Right atrium auricular region (tissue), 2 donors: ENCODE data around the gene ATMIN. TPM values are rescaled to one million over a fixed set of nuclear protein-coding genes. Genes with fewer than 3 reads are reported as not detected.

ENCODE experiments used
- DNase-seq: peaks from one replicate; pipeline ENCODE4 v3.0.0-alpha.2; 2019; ENCODE audit warnings: low spot score
- H3K27ac ChIP-seq, 2 donors: fragments of 200-600 bp; sonication (generic); 1 replicate in 1 of 2; 2 replicates in 1 of 2; pipeline ENCODE4 v1.5.1; 2016 to 2019
- H3K27me3 ChIP-seq, 2 donors: fragments of 200-600 bp; sonication (generic); one replicate each; pipeline versions ENCODE4 v1.5.1 to v1.6.0; 2017 to 2019
- H3K36me3 ChIP-seq: fragments of 200-600 bp; sonication (generic); one replicate; pipeline ENCODE4 v1.5.1; 2016
- H3K4me1 ChIP-seq, 2 donors: fragments of 200-600 bp; sonication (generic); one replicate each; pipeline versions ENCODE4 v1.5.1 to v1.6.0; 2017 to 2019
- H3K4me3 ChIP-seq, 2 donors: fragments of 200-600 bp; sonication (generic); 1 replicate in 1 of 2; 2 replicates in 1 of 2; pipeline ENCODE4 v1.5.1; 2017 to 2019; ENCODE audit warnings: mild to moderate bottlenecking in 1 of 2, moderate library complexity in 1 of 2
- H3K9me3 ChIP-seq, 2 donors: fragments of 200-600 bp; sonication (generic); one replicate each; pipeline ENCODE4 v1.5.1; 2019
- CTCF ChIP-seq, 2 donors: fragments of 200-600 bp; sonication (generic); IDR thresholded peaks; one replicate each; pipeline ENCODE4 v1.5.1; 2019; ENCODE audit warnings: antibody characterized with exemption in 2 of 2
- total RNA-seq, 2 donors: library from RNA; depleted of rRNA; stranded (reverse); fragments of >200 nt; gene quantifications; one replicate each; pipeline ENCODE4 v1.1.0, GENCODE V29; 2016

The ATMIN gene, protein sequence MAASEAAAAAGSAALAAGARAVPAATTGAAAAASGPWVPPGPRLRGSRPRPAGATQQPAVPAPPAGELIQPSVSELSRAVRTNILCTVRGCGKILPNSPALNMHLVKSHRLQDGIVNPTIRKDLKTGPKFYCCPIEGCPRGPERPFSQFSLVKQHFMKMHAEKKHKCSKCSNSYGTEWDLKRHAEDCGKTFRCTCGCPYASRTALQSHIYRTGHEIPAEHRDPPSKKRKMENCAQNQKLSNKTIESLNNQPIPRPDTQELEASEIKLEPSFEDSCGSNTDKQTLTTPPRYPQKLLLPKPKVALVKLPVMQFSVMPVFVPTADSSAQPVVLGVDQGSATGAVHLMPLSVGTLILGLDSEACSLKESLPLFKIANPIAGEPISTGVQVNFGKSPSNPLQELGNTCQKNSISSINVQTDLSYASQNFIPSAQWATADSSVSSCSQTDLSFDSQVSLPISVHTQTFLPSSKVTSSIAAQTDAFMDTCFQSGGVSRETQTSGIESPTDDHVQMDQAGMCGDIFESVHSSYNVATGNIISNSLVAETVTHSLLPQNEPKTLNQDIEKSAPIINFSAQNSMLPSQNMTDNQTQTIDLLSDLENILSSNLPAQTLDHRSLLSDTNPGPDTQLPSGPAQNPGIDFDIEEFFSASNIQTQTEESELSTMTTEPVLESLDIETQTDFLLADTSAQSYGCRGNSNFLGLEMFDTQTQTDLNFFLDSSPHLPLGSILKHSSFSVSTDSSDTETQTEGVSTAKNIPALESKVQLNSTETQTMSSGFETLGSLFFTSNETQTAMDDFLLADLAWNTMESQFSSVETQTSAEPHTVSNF
- total RNA-seq: 10 to 100 TPM; 20.5 to 25.6 TPM

DNA sequence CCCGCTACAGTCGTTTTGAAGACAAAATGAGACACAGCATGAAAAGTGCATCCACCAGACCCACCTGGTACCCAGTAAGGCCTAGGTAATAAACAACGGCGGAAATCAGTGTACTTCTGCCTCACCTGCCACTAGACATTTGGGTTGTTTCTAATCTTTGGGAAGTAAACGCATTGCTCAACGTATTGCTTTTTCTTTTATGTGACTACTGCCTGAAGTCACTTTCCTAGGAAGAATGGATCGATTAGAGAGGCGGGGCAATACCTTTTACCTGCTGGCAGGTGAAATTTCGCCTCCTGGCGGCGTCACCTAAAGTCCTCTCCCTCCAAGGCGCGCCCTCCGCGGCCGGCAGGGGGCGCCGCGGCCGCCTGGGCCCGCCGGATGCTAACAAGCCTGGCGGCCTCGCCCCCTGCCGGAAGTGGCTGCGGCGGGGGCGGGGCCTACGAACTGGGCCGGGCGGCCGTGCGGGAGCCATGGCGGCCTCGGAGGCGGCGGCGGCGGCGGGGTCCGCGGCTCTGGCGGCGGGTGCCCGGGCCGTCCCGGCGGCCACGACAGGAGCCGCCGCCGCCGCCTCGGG, at the start of gene ATMIN:
Gene ATMIN, plus strand, starts transcription at position 445 of the 577 bp plus-strand sequence. Its CDS starts 29 bp downstream, at position 474.
- peak within 1 kb of the TSS; percentile 60 to 77 for H3K27ac ChIP-seq
- peak; percentile 72 for DNase-seq

GRCh38 chr16:80986557-80986956, 49.1 kb upstream of the ATMIN start:
- Histone ChIP-seq H3K27me3 (no peaks in the 10 kb centered on the region), H3K27ac (peak overlapping the region in 1 of 2 donors; percentile 80), H3K36me3 (no peaks in the 10 kb centered on the region), H3K4me1 (peaks cover 0 to 13% of the 10 kb centered on the region in 2 donors), H3K9me3 (no peaks in the 10 kb centered on the region), H3K4me3 (no peak overlapping the region)
- TF ChIP-seq CTCF (IDR thresholded peaks at IDR 0.05): no peak
- no peak for DNase-seq

More for the DNA sequence above, at the start of gene ATMIN:
- H3K4me1 ChIP-seq: peaks cover 2 to 26% of the 10 kb centered on the region in 2 donors
- H3K36me3 ChIP-seq: no peaks in the 10 kb centered on the region
- H3K9me3 ChIP-seq: no peaks in the 10 kb centered on the region
- peak; percentile 93 to 95 for TF ChIP-seq CTCF (IDR thresholded peaks at IDR 0.05)
- no peaks in the 10 kb centered on the region for H3K27me3 ChIP-seq
- peak within 1 kb of the TSS; percentile 79 to 87 for H3K4me3 ChIP-seq

- H3K27me3 ChIP-seq: no peaks in the 10 kb centered on the region
- H3K27ac ChIP-seq: peak overlapping the region in 1 of 2 donors; percentile 80
- no peaks in the 10 kb centered on the region for H3K9me3 ChIP-seq
- no peak for TF ChIP-seq CTCF (IDR thresholded peaks at IDR 0.05)
- no peaks in the 10 kb centered on the region for H3K36me3 ChIP-seq
- peaks cover 0 to 19% of the 10 kb centered on the region in 2 donors for H3K4me1 ChIP-seq
- no peak for DNase-seq
- no peak overlapping the region for H3K4me3 ChIP-seq
Measured at GRCh38 chr16:80988756-80989155, 46.9 kb upstream of the ATMIN start.

DNA sequence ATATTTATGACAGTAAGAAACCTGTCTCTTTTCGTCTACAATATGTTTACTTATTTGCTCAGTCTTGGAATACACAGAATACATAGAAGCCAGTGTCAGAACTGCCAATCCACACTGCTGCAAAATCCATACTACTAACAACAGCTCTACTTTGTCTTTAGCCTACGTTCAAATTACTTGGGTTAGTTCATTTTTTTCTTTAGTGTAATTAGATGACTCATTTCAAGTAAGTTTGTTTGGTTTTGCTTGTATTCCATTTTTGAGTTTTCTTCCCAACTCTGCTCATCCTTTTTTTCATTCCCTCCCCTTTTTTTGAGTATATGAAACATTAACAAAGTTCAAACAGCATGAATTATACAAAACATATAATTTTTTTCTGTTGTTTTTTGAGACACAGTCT, 45.8 kb upstream of the ATMIN start:
- peak overlapping the region in 1 of 2 donors; percentile 12 for H3K27ac ChIP-seq
- H3K9me3 ChIP-seq: no peaks in the 10 kb centered on the region
- DNase-seq: no peak
- no peak for TF ChIP-seq CTCF (IDR thresholded peaks at IDR 0.05)
- no peaks in the 10 kb centered on the region for H3K36me3 ChIP-seq
- H3K27me3 ChIP-seq: no peaks in the 10 kb centered on the region
- peaks cover 0 to 19% of the 10 kb centered on the region in 2 donors for H3K4me1 ChIP-seq
- H3K4me3 ChIP-seq: no peak overlapping the region

DNA sequence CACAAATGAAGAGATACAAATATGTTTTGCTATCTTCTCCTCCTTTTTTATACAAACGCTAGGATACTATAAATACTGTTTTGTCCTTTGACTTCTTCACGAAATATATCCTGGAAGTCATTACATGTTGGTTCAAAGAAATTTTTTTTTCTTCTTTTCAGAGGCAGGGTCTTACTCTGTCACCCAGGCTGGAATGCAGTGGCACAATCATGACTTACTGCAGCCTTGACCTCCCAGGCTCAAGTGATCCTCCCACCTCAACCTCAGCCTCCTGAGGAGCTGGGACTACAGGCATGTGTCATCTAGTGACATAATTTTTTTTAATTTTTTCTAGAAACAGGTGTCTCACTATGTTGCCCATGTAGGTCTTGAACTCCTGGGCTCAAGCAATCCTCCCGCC, 45.1 kb upstream of the ATMIN start:
- Histone ChIP-seq H3K27ac (peak overlapping the region in 1 of 2 donors; percentile 85), H3K4me3 (no peak overlapping the region), H3K9me3 (no peaks in the 10 kb centered on the region), H3K36me3 (no peaks in the 10 kb centered on the region), H3K4me1 (peaks cover 0 to 19% of the 10 kb centered on the region in 2 donors), H3K27me3 (no peaks in the 10 kb centered on the region)
- DNase-seq: no peak
- TF ChIP-seq CTCF (IDR thresholded peaks at IDR 0.05): no peak
